SK-N-MC (cell line): ENCODE measurements around the gene ZNF197.

Experiments used
- EZH2 ChIP-seq: fragments of 200-600 bp; sonication (generic); IDR thresholded peaks from one replicate; pipeline ENCODE4 v1.6.1; 2017; ENCODE audit warnings: antibody characterized with exemption
- POLR2AphosphoS5 ChIP-seq: IDR thresholded peaks from 2 replicates; pipeline ENCODE4 v1.6.1; 2012; ENCODE audit warnings: mild to moderate bottlenecking, low read depth, low read length, borderline replicate concordance

- TF ChIP-seq EZH2 = no peak
- TF ChIP-seq POLR2AphosphoS5 = no peak
These were observed 29.2 kb downstream of the ZNF197 start for GRCh38 chr3:44654039-44654438.
